Measurements from ENCODE around the gene KAZALD1.

GRCh38 chr10:101061624-101062231 is at the start of gene KAZALD1:
- TF ChIP-seq CTCF (IDR thresholded peaks at IDR 0.05): no peak
- no peak for TF ChIP-seq EP300 (IDR thresholded peaks at IDR 0.05; ENCODE audit: borderline replicate concordance in 1 of 2, low read depth in 1 of 2, low read length in 1 of 2)
- TF ChIP-seq POLR2AphosphoS5 (IDR thresholded peaks at IDR 0.05; ENCODE audit: low read depth, low read length): no peak
- TF ChIP-seq MXI1 (IDR thresholded peaks at IDR 0.05; ENCODE audit: low read depth, low read length): no peak
- no peak for TF ChIP-seq EZH2phosphoT487 (IDR thresholded peaks at IDR 0.05; ENCODE audit: borderline replicate concordance, low read depth)
- no peak for TF ChIP-seq YY1 (IDR thresholded peaks at IDR 0.05; ENCODE audit: low read depth)
- no peak for TF ChIP-seq FOXM1 (IDR thresholded peaks at IDR 0.05; ENCODE audit: low read depth)
- TF ChIP-seq NFIC (IDR thresholded peaks at IDR 0.05; ENCODE audit: borderline replicate concordance): no peak
- no peak for TF ChIP-seq RFX5 (IDR thresholded peaks at IDR 0.05; ENCODE audit: low read length)
- TF ChIP-seq RAD21 (IDR thresholded peaks at IDR 0.05; ENCODE audit: low read length): no peak
- TF ChIP-seq, protein P1, sequence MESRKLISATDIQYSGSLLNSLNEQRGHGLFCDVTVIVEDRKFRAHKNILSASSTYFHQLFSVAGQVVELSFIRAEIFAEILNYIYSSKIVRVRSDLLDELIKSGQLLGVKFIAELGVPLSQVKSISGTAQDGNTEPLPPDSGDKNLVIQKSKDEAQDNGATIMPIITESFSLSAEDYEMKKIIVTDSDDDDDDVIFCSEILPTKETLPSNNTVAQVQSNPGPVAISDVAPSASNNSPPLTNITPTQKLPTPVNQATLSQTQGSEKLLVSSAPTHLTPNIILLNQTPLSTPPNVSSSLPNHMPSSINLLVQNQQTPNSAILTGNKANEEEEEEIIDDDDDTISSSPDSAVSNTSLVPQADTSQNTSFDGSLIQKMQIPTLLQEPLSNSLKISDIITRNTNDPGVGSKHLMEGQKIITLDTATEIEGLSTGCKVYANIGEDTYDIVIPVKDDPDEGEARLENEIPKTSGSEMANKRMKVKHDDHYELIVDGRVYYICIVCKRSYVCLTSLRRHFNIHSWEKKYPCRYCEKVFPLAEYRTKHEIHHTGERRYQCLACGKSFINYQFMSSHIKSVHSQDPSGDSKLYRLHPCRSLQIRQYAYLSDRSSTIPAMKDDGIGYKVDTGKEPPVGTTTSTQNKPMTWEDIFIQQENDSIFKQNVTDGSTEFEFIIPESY (IDR thresholded peaks at IDR 0.05; ENCODE audit: borderline replicate concordance, low read depth): no peak
- TF ChIP-seq TCF12 (IDR thresholded peaks at IDR 0.05): no peak

Data from SK-N-SH (cell line).